WI38 (cell line): ENCODE measurements around the gene ACAP1.

Source experiments
- H3K4me3 ChIP-seq: 2 replicates; pipeline ENCODE4 v1.5.1; 2011; ENCODE audit warnings: low read depth, mild to moderate bottlenecking, control low read depth, low read length
- CTCF ChIP-seq: IDR thresholded peaks from 2 replicates; pipeline ENCODE4 v1.5.1; 2012; ENCODE audit warnings: low read depth, mild to moderate bottlenecking, control low read depth, low read length

The ACAP1 gene

GRCh38 chr17:7336240-7337175 is at the start of gene ACAP1:
Gene ACAP1, plus strand, starts transcription at chr17:7336529. Its CDS starts 206 bp downstream, at chr17:7336735.
- no peak within 1 kb of the TSS for H3K4me3 ChIP-seq
- no peak for TF ChIP-seq CTCF

- H3K4me3 ChIP-seq, result no peak overlapping the region
- TF ChIP-seq CTCF, result no peak
These were observed 46.9 kb upstream of the ACAP1 start for GRCh38 chr17:7289256-7290032.

GRCh38 chr17:7290166-7290565 is 46.2 kb upstream of the ACAP1 start:
- H3K4me3 ChIP-seq, result no peak overlapping the region
- no peak for TF ChIP-seq CTCF

GRCh38 chr17:7290685-7291084 is 45.6 kb upstream of the ACAP1 start:
- TF ChIP-seq CTCF, result no peak

GRCh38 chr17:7292194-7292593 is 44.1 kb upstream of the ACAP1 start:
- no peak for TF ChIP-seq CTCF
- no peak overlapping the region for H3K4me3 ChIP-seq

More at GRCh38 chr17:7290685-7291084, 45.6 kb upstream of the ACAP1 start:
- no peak overlapping the region for H3K4me3 ChIP-seq

- no peak for TF ChIP-seq CTCF
- H3K4me3 ChIP-seq, result no peak overlapping the region
These were observed 43.6 kb upstream of the ACAP1 start for GRCh38 chr17:7292729-7293128.

GRCh38 chr17:7293159-7293558 is 43.2 kb upstream of the ACAP1 start:
- no peak for TF ChIP-seq CTCF
- H3K4me3 ChIP-seq, result no peak overlapping the region
